GM19438 (cell line): ENCODE measurements around the gene EIF5.
"Not testable (repeated sequence)": the region's sequence is repeated elsewhere in the genome, so short reads cannot be mapped to it uniquely, and the experiment has no call there.

Experiments
- ATAC-seq: cut with Tn5 transposase; IDR thresholded peaks from one replicate; pipeline ENCODE4 v1.9.1; 2021; ENCODE audit warnings: low read depth; ENCODE audit not compliant: unreplicated experiment

The EIF5 gene

DNA sequence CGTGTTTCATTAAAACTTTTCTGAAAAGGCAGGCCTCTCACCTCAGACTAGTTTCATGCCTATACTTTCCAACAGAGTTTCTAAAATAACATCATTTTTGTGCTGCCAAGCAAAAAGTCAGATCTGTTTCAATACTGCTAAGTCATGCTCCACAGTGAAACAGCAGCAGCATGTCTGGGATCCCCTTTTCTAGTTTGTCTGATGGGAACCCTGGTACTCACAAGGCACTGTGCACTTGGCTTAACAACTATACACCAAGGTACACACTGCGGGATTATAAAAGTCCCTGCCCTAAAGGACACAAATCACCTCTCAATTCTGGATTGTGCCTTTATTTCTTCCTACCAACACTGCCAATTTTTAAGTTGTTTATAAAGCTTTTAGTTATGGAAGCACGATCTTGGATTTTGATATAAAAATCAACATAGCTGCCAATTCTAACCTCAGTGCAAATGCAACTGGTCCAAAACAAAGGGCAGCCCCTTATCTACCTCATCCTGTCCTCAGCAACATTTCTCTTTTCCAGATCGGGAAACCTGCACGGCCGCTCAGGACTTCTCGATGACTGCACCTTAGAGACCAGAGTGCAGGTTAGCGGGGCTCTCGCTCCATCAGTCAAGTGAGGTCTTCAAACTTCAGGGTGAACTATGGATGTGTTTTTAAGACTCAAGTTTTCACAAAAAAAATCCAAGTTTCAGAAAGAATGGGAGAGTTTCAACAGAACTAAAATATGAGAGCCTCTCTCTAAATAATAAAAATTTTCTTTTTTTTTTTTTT lies 1.7 kb upstream of the EIF5 start:
- no peak for ATAC-seq

DNA sequence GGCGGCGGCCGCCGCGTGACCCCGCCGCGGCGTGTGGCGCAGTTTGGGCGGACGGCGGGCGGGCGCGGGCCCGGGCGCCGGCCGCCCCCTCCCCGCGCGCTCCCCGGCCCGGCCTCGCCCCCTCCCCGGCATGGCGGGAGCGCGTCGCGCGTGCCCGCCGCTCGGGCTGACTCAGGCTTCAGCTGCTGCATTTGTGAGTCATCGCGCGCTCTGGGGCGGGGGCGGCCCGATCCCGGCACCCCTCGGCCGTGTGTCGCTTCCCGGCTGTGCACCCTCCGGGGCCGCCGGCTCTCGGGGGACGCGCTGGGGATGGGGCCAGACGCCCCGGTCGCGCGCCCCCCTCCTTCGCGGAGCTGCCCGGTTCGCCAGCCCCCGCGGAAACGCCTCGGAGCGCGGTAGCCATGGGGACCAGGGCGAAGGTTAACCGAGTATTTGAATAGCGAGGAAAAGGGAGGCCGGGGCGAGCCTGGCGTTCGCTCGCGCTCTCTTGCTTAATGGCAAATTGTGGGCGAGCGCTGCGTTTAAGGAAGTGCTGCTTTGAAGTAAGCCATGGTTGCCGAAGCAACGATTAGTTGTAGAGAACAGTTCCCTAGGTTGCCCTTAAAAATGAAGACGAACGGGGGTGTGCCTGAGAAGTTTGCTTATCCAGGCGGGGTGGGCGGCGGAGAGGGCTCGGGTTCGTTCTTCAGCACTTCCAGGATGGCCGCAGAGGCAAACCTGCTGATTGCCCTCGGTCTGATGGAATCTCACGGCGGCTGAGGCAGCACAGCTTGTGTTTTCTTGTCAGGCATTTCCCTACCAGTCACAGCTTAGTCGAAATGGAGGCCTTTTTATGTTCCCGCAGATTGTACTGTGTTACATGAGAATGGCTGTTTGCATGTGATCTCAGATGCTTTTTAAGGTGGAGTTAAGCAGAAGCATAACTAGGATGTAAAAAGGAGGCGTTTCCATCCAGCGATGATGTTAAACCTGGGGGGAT lies 896 bp downstream of the EIF5 start:
- peak; percentile 16 for ATAC-seq

DNA sequence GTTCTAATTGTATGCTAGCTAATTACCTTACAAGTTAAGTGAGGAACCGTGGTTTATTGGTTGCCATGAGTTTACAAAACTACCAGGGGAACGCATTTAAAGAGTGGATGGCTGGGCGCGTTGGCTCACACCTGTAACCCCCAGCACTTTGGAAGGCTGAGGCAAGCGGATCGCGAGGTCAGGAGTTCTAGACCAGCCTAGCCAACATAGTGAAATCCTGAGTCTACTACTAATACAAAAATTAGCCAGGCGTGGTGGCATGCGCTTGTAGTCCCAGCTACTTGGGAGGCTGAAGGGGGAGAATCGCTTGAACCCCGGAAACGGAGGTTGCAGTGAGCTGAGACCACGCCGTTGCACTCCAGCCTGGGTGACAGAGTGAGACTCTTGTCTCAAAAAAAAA lies 2.2 kb downstream of the EIF5 start:
- ATAC-seq: no peak

DNA sequence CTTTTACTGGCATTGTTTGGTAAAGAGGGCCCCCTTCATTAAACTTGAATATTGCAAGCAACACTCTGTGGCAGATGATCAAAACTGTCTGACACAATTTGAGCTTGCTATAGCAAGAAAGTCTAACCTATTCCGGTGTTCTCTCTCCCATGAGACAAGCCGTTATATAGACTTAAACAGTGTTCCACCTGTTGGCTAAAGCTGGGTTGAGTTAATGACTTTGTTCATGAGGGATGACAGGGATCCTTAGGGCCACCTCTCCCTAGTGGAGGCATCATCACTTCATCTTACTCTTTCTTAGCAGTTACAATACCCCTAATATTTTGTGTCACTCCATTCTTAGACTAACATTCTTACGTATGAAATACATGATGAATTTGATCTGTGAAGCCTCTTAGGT lies 3.8 kb downstream of the EIF5 start:
- no peak for ATAC-seq

DNA sequence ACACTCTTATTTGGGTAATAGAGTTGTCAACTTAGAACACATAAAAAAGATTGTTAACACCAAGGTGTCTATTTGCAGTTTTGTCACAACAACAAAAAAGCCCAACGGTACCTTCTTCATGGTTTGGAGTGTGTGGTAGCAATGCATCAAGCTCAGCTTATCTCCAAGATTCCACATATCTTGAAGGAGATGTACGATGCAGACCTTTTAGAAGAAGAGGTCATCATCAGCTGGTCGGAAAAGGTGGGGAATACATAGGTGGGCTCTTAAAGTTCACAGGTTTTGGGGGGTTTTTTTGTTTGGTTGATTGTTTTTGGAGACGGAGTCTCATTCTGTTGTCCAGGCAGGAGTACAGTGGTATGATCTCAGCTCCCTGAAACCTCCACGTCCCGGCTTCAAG lies 5.5 kb downstream of the EIF5 start:
- ATAC-seq: no peak

DNA sequence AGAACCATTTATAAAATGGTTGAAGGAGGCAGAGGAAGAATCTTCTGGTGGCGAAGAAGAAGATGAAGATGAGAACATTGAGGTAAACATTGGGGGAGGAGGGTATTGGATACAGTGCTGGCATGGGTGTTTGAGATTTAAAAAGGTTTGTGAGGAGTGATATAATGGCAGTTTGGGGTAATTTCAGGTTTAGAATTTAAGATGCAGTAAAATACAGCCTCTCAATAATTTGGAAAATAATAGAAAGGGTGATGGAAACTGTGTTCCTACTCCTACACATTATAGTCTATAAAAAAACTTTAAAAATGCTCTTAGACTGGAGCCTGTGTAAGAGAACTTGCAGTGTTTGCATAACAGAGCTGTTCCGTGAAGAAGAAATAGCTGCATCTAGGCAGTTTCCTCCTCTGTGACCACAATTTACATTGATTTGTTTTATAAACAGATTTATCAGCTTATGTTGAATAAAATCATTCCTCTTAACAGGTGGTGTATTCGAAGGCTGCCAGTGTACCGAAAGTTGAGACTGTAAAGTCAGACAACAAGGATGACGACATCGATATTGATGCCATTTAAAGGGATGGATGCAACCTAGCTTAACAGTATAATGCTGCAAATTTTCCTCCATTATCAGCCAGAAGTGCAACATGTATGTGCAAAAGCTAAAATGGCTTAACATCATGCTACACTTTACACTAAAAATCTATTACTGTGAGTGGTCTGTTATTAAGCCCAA lies 6.6 kb downstream of the EIF5 start:
- no peak for ATAC-seq

DNA sequence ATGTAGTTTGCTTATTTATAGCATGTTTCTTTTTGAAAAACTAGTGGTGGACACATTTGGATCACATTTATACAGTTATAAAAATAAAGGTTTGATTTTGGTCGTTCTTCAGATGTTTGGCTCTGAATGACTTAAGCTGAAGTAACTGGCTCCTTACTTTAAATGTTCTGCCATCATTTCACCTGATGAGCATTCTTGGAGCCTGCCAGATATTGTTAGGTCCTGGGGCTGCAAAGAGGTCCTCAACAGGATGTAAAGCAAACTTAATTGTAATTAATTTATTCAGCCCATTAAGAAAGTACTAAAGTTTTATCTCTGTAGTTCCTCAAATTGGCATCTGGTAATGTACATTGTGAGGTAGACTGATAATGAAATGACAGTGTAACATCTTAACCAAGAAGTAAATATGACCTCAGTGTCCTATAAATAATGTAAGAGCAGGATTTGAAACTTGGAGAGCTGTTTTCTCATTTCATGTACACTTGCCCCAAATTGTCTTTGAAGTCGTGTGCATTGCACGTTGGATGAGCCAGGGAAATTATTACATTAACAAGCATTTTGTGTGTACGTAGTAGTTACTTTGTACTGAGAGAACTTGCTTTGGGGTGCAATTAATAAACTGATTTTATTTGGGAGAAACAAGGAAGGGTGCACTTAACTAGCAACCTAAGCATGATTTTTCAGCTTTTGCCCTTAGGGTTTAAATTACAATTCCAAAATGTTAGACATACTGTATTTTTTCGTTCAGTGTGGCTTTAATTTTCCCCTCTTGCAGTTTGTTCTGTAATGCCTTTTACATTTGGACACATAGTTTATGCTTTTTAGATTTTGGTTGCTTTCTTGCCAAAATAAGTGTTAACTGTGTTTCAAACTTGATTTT lies 7.5 kb downstream of the EIF5 start:
- ATAC-seq: no peak

DNA sequence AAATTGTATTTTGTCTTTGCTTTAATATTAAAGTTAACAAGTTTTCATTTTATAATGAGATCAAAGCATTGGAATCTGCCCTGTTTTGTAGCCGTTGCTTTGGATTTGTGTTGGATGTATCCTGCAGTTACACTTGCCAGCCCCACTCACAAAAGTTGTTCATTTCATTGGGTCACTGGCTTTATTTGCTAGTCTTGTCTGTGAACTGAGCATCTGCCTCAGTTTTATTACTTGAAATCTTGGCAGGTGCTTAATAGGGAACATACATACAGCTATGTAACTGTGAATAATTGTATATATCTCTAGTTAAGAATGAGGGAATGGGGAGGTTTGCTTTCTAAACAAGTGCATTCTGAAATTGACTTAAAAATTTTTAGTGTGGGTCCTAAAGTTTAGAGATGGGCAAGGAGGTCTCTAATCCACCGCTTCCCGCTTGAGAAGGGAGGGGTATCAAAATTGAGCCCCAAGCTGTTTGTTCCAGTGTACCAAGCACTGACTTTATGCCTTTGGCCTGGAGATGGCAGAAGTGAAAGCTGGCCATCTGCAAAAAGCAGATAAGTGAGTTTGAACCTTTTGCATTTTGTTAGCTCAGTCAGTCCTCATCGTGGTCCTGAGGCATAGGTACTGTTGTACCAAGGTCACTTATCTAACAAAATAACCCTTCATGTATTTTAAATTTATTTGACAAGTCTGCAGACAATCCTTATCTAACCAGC lies 9.3 kb downstream of the EIF5 start:
- no peak for ATAC-seq

DNA sequence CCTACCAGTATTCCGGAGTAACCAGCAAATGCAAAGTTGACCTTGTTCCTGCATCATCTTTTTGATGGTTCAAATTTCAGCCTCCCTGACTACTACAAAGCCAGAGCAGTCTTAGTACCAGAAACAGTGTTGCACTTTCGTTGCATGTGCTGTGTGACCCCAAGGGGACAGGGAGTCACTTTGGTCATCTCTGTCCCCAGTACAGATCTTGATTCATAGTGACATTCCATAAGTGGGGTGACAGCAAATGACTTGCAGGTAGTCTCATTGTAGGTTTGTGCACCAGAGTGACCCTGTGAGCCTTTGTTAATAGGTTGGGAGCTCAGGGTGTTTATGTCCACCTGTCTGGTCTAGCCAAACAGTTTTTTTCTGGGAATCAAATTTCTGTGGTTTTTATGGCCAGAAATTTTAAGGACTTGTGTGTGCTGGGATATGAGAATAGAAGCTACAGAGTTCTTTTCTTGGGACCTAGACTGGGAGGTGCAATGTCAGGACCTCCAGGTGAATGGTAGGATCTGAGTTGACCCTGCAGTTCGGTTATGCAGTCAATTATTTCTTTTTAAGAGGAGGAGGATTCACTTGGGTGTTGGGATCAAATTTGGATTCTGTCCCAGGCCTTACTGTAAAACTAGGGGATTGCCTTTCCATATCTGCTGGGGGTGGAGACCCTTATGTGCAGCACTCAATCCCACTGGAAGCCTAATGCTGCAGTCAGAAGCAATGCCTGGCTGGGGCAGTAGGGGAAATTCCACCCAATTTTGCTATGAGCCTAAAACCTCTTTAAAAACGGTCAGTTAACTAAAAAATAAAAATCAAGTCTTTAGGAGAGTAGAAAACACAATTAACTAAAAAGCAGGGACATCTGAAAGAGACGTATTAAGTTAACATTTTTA lies 10.1 kb downstream of the EIF5 start:
- ATAC-seq: no peak

DNA sequence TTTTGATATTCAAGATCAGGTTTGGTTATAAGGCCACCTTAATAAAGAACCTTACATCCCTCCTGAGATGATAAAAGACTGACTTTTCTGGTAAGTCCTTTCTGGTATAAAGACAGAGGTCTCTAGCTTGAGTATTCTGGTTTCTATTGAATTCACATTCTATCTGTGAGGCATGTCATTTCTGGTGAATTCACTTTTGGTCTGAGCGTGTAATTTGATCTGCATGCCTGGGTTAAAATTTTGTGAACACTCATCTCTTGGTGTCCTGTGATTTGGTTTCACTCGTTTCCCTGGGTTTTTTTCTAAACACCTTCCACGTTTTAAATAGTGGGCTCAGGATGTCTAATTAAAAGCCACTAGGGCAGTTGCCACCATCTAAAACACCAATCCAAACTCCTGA lies 12.2 kb downstream of the EIF5 start:
- no peak for ATAC-seq

DNA sequence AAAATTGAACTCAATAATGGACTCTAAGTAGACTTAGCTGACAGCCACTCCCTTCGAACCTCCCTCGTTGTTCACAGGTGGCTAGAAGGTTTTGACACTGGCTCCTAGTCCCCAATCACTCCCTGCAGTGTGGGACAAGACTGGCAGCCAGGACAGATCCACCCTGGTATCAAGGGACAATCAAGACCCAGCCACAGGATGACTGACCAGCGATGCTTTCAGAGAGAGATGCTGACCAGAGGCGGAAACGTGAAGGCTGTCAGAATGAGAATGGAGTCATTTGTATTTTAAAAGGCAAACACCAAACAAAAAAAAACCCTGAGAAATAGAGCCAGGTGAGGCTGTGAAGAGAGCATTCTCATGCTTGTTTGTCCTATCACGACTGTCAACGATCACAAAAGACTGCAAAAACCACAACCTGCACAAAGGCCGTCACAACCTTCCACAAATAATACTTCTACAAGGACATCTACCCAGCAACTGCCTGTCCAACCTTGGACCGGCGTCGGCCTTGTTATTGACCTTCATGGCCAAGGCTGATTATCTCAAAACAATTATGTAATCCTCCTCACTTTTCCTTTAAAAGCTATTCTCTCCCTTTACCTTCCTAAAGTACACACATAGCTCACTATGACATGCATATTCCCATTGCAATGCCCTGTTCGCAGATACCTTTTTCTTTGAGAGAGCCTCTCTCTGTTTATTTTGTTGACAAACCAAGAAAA lies 13.2 kb downstream of the EIF5 start:
- ATAC-seq: no peak

DNA sequence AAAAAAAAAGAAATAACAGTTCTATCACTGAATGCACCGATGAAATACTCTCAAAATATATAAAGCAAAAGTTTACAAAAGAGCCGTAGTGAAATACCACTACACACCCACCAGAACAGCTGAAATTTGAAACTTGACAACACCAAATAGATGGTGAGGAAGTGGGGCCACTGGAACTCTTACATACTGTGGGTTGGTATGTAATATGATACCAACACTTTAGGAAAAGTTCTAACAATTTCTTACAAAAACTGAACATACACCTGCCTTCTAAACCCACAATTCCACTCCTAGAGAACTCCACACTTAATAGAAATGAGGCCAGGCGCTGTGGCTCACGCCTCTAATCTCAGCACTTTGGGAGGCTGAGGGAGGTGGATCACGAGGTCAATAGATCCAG lies 14.1 kb downstream of the EIF5 start:
- ATAC-seq: no peak

DNA sequence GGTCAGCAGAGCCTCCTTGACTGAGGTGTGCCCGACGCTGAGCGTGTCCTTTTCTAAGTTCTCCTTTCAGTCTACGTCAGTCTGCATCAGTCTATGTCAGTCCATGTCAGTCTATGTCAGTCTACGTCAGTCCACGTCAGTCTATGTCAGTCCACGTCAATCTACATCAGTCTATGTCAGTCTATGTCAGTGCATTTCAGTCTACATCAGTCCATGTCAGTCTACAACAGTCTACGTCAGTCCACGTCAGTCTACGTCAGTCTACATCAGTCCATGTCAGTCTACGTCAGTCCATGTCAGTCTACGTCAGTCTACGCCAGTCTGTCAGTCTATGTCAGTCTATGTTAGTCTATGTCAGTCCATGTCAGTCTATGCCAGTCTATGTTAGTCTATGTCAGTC lies 15.9 kb downstream of the EIF5 start:
- no peak for ATAC-seq

DNA sequence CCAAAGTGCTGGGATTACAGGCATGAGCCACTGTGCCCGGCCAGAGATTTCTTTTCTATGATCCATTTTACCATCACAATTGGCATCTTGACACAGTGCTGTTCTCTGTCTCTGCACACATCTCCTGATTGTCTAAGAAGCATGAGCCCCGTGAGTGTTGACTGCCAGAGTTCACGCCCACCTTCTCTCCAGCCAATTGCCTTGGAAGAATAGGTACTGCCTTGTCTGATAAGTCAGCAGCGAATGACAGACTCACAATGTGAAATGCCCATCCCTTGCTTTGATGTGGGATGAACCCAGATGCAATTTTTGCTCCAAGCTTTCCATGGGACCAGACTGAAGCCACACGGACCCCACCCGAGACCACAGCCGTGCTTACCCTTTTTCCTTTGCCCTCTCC lies 19.3 kb downstream of the EIF5 start:
- ATAC-seq: no peak

DNA sequence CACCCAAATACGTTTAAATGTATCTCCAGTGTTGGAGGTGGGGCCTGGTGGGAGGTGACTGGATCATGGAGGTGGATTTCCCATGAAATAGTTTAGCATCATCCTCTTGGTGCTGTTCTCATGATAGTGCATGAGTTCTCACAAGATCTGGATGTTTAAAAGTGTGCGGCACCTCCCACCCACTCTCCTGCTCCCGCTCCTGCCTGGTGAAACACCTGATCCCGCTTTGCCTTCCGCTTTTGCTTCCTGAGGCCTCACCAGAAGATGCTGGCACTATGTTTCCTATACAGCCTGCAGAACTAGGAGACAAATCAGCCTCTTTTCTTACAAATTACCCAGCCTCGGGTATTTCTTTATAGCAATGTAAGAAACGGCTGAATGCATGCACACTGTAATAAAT lies 20.1 kb downstream of the EIF5 start:
- ATAC-seq: no peak

DNA sequence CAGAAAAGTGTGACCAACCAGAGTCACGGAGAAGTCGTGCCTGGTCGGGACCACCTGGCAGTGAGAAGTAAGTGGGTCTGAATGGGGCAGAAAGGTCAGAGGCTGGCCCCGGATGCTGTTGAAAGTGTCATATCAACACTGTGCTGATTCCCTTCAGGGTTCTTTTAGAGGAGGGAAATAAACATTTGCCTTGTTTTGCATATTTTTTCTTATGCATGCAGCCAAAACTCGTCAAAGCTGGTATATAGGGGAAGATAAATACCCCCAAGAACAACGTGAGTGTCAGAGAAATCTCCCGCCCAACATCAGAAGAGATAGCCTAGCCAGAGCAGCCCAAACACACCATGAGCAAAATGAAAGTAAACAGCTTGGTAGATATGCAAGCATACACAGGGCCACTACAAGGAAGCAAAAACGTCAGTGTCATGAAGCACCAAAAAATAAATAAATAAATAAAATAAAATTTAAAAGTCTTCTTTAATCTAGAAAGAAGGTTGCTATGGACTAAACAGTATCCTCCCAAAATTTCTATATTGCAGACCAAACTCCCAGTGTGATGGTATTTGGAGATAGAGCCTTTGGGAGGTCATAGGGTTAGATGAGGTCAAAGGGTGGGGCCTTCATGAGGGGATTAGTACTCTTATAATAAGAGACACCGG lies 22.1 kb downstream of the EIF5 start:
- no peak for ATAC-seq

DNA sequence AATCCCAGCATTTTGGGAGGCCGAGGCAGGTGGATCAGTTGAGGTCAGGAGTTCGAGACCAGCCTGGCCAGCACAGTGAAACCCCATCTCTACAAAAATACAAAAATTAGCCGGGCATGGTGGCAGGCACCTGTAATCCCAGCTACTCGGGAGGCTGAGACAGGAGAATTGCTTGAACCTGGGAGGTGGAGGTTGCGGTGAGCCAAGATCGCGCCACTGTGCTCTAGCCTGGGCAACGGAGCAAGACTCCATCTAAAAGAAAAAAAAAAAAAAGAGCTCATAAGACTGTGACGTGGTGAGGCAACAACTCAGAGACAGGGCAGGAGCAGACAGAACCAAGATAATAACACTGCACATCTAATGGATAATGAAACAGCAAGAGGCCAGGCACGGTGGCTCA lies 23.5 kb downstream of the EIF5 start:
- not testable (repeated sequence) for ATAC-seq
